Ovary (tissue), 3 donors: ENCODE results near the gene CACNA2D1.

Source experiments
- EP300 ChIP-seq: sonication (generic); formaldehyde crosslinking; IDR thresholded peaks from one replicate; pipeline ENCODE4 v1.6.1; 2017; ENCODE audit warnings: antibody characterized with exemption
- POLR2A ChIP-seq: fragments of 450-650 bp; IDR thresholded peaks from one replicate; pipeline ENCODE4 v1.6.1; 2017; ENCODE audit warnings: antibody characterized with exemption, mild to moderate bottlenecking, moderate library complexity
- TF ChIP-seq, protein P1 (sequence below), 3 donors: fragments of 450-650 bp in 2 of 3; fragments of 200-600 bp in 1 of 3; IDR thresholded peaks; one replicate each; pipeline versions ENCODE4 v1.5.1 to v1.8.0; 2016 to 2022; ENCODE audit warnings: antibody characterized with exemption in 3 of 3, mild to moderate bottlenecking in 1 of 3
- donor health status: DM: no; HTN: no; CAD: no.

DNA sequence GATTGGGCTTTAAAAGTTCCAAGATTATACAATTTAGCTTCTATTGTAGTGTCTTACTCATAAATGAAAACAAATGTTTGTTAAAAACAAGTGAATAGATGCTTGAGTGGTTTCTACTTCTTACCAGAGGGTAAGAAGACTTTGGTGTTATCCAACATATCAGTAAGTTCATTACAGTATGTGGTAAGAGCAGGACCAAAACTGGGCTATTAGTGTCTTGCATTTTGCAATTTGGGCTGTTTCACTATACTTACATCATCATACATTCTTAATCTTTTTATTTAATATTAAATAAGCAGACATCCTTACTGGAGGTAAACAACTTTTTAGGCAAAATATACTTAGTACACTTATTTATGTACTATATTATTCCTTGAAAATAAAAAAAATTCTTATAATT, 425.4 kb downstream of the CACNA2D1 start:
- no peak for TF ChIP-seq EP300
- TF ChIP-seq, protein P1, sequence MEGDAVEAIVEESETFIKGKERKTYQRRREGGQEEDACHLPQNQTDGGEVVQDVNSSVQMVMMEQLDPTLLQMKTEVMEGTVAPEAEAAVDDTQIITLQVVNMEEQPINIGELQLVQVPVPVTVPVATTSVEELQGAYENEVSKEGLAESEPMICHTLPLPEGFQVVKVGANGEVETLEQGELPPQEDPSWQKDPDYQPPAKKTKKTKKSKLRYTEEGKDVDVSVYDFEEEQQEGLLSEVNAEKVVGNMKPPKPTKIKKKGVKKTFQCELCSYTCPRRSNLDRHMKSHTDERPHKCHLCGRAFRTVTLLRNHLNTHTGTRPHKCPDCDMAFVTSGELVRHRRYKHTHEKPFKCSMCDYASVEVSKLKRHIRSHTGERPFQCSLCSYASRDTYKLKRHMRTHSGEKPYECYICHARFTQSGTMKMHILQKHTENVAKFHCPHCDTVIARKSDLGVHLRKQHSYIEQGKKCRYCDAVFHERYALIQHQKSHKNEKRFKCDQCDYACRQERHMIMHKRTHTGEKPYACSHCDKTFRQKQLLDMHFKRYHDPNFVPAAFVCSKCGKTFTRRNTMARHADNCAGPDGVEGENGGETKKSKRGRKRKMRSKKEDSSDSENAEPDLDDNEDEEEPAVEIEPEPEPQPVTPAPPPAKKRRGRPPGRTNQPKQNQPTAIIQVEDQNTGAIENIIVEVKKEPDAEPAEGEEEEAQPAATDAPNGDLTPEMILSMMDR (IDR thresholded peaks at IDR 0.05): no peak
- TF ChIP-seq POLR2A: no peak
